Heart left ventricle (tissue), 13 donors: ENCODE results near the gene ATP2B1.

Experiments used
- CTCF ChIP-seq, 12 donors: fragments of 200-600 bp; sonication (generic) in 4 of 12; IDR thresholded peaks; one replicate each; pipeline versions ENCODE4 v1.5.0 to v1.8.0; 2018 to 2022; ENCODE audit warnings: antibody characterized with exemption in 12 of 12, mild to moderate bottlenecking in 5 of 12
- POLR2A ChIP-seq, 2 donors: fragments of 450-650 bp; IDR thresholded peaks; one replicate each; pipeline ENCODE4 v1.6.1; 2017; ENCODE audit warnings: antibody characterized with exemption in 2 of 2, mild to moderate bottlenecking in 2 of 2, moderate library complexity in 2 of 2
- donor health status: ischemic (EF 13 %, LVEDD 7.1; RV severe dilation, severe dysfunction).
- donor health status: DM: no; HTN: yes; CAD: no.
- donor health status: DM: no; HTN: no; CAD: no.
- donor health status: ischemic (EF 25% LVEDD 6.9; RV normal size, moderate dysfunction).
- donor health status: ischemic (EF 25% LVEDD 5.7; RV mildly dilated, moderate dysfunction).
- donor health status: ischemic (EF 35%, LVEDD 5.7; RV mildly dilated, moderate dysfunction).
- donor health status: nonischemic (EF 11% LVEDD 7.7; RV severe dilation, severe dysfunction).
- donor health status: DM: yes; HTN: yes; CAD: no.
- donor health status: PGD.
- donor health status: ischemic (EF 29% LVEDD 5.4; RV normal size, mild dysfunction).
- donor health status: nonischemic (EF 23%, LVEDD 6.1; RV moderate dilation, normal function).

- no peak for TF ChIP-seq POLR2A (IDR thresholded peaks at IDR 0.05)
- no peak for TF ChIP-seq CTCF (IDR thresholded peaks at IDR 0.05)
Observed at GRCh38 chr12:89597210-89597609, 111.4 kb downstream of the ATP2B1 start.
